GM12865 (cell line): ENCODE data around the gene TSPAN12.

ENCODE experiments used
- DNase-seq: peaks from one replicate; pipeline ENCODE4 v3.0.0; 2010; ENCODE audit warnings: low read depth
- H3K4me3 ChIP-seq: 2 replicates; pipeline ENCODE4 v1.5.1; 2011; ENCODE audit warnings: mild to moderate bottlenecking, low read depth, low read length, control low read depth
- CTCF ChIP-seq: IDR thresholded peaks from 2 replicates; pipeline ENCODE4 v1.5.1; 2011; ENCODE audit warnings: low read length, control low read depth, low read depth, inconsistent platforms; ENCODE audit not compliant: insufficient read depth; ENCODE audit errors: missing control alignments

TSPAN12 gene

GRCh38 chr7:120862987-120863590 lies 5.1 kb upstream of the TSPAN12 start:
- no peak overlapping the region for H3K4me3 ChIP-seq
- no peak for TF ChIP-seq CTCF
- DNase-seq, result no peak

GRCh38 chr7:120860156-120860555 lies 2.2 kb upstream of the TSPAN12 start:
- TF ChIP-seq CTCF, result no peak
- H3K4me3 ChIP-seq, result no peak overlapping the region
- no peak for DNase-seq

DNA sequence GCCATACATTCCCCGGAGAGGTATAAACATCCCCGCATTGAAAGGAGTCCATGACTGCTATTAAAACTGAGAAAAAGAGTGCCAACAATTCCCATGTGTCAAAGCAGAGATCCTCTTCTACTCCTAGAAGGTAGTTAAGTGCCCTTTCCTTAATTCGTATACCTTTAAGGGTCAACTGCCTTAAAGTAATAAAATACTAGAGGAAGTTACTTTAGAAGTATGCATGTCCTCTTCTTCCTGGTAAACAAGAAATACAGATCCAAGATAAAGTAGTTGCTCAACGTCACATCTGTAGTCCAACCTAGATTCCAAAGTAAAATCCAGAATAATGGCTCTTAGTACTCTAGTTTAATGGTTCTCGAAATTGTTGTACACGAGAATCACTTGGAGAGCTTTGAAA lies 1.5 kb upstream of the TSPAN12 start:
- no peak for TF ChIP-seq CTCF
- DNase-seq, result no peak
- no peak overlapping the region for H3K4me3 ChIP-seq

DNA sequence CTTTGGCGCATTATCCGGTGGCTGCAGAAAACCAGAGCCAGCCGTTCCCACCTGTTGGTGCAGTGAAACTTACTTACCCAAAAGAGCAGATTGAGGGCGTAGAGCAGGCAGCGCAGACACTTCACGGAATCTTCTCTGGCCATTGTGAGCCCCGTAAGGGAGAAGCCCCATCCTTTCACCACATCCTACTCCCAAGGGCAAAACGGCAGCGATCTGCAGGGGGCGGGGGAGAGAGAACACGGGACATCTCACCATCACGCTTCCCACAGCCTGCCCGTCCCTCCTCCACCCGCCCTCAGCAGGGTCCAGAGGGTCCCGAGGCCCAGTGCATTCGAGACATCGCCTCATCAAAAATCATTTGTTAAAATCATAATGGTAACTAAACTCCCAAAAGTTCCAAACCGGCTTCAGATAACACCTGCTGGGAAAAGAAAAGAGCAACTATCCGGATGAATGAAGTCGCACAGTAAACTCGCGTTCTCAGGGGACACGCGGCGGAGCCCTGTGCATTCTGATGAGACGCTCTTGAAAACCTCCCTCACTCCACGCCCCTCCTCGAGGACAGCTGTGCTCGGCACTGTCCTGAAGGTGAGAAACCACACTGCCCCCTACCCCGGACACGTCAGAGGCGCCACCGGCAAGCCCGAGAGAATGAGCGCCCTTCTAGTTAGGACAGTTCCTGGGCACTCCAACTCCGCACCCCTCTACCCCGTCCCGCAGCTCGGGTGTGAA lies 1.2 kb downstream of the TSPAN12 start:
- peak overlapping the region; percentile 91 for H3K4me3 ChIP-seq
- DNase-seq, result peak; percentile 95
- no peak for TF ChIP-seq CTCF

DNA sequence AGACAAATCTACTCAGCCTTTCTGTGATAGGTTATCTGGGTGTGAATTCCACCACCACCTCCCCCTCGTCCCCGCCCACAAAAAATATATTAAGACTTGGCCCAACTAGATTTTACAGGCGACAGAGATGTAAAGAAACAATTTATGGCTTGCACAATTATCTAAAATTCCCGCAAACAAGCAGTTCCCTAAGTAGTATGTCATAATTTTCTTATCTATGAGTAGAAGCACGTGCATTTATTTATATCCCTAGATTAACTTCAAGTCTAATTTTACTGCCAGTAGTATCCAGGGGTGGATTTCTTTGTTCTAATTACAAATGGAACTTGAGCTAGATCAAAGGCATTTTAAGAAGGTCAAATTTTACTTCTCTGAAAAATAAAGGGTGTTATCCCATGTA lies 1.7 kb downstream of the TSPAN12 start:
- H3K4me3 ChIP-seq, result peak overlapping the region; percentile 91
- peak; percentile 60 for DNase-seq
- TF ChIP-seq CTCF, result no peak

DNA sequence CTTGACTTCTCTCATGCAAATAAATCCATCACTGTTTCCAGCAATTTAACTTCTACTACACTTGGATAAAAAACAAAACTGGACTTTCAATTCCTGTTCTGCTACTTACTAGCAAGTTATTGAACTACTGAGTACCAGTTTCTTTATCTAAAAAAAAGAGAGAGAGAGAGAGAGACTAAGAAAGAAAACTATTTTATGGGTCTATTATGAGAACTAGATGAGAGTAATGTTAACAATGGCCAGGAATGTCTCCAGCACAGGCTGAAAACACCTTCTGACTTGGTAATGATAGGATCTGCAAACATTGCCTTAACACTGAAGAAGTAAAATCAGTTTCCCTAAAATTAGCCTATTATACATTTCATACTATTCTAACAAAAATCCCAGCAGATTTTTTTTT lies 5.2 kb downstream of the TSPAN12 start:
- no peak overlapping the region for H3K4me3 ChIP-seq
- no peak for TF ChIP-seq CTCF
- no peak for DNase-seq

- TF ChIP-seq CTCF, result no peak
- no peak for DNase-seq
Observed at GRCh38 chr7:120843109-120843508, 14.8 kb downstream of the TSPAN12 start.

More at GRCh38 chr7:120843109-120843508, 14.8 kb downstream of the TSPAN12 start:
- no peak overlapping the region for H3K4me3 ChIP-seq
